Coronary artery (tissue), 2 donors: ENCODE results near the gene MBD4.
"Not testable (repeated sequence)": the region's sequence is repeated elsewhere in the genome, so short reads cannot be mapped to it uniquely, and the experiment has no call there.

ENCODE experiments used
- DNase-seq: peaks from one replicate; pipeline ENCODE4 v3.0.0-alpha.2; 2017; ENCODE audit warnings: low spot score
- H3K27ac ChIP-seq, 2 donors: fragments of 200-600 bp; sonication (generic); one replicate each; pipeline ENCODE4 v1.5.1; 2016 to 2019
- H3K4me3 ChIP-seq: fragments of 200-600 bp; sonication (generic); 2 replicates; pipeline ENCODE4 v1.5.1; 2016; ENCODE audit warnings: mild to moderate bottlenecking, moderate library complexity
- CTCF ChIP-seq: fragments of 200-600 bp; sonication (generic); IDR thresholded peaks from one replicate; pipeline ENCODE4 v1.5.1; 2019; ENCODE audit warnings: antibody characterized with exemption

MBD4 gene

GRCh38 chr3:129399145-129399894, 40.4 kb downstream of the MBD4 start:
- peak overlapping the region; percentile 74 for H3K4me3 ChIP-seq
- TF ChIP-seq CTCF = peak; percentile 65
- H3K27ac ChIP-seq = peak overlapping the region; percentile 64 to 79
- DNase-seq = peak; percentile 84

GRCh38 chr3:129398803-129399144, 41.0 kb downstream of the MBD4 start:
- DNase-seq = no peak
- no peak for TF ChIP-seq CTCF

GRCh38 chr3:129393760-129394564, 45.8 kb downstream of the MBD4 start:
- H3K4me3 ChIP-seq, H3K27ac ChIP-seq, DNase-seq: not testable (repeated sequence)

More at GRCh38 chr3:129398803-129399144, 41.0 kb downstream of the MBD4 start:
- H3K4me3 ChIP-seq = peak overlapping the region; percentile 74
- peak overlapping the region; percentile 64 to 79 for H3K27ac ChIP-seq

- no peak overlapping the region for H3K27ac ChIP-seq
- no peak for TF ChIP-seq CTCF
- H3K4me3 ChIP-seq = no peak overlapping the region
- no peak for DNase-seq
These were observed 46.5 kb downstream of the MBD4 start for GRCh38 chr3:129393271-129393670.

- not testable (repeated sequence) for H3K27ac ChIP-seq, H3K4me3 ChIP-seq, DNase-seq
These were observed 47.5 kb downstream of the MBD4 start for GRCh38 chr3:129392106-129392887.

- H3K27ac ChIP-seq, DNase-seq: not testable (repeated sequence)
These were observed 48.2 kb downstream of the MBD4 start for GRCh38 chr3:129391583-129391982.

GRCh38 chr3:129389572-129389937, 50.2 kb downstream of the MBD4 start:
- no peak for TF ChIP-seq CTCF
- Histone ChIP-seq H3K27ac (peak overlapping the region in 1 of 2 donors; percentile 11), H3K4me3 (no peak overlapping the region)
- no peak for DNase-seq

More at GRCh38 chr3:129391583-129391982, 48.2 kb downstream of the MBD4 start:
- H3K4me3 ChIP-seq = not testable (repeated sequence)

GRCh38 chr3:129388791-129389571, 50.8 kb downstream of the MBD4 start:
- not testable (repeated sequence) for H3K4me3 ChIP-seq, DNase-seq
- H3K27ac ChIP-seq = peak overlapping the region in 1 of 2 donors; percentile 56
